Smooth muscle cell (in vitro differentiated cells): Measurements from ENCODE around the gene CYB5B. TPM values are rescaled to one million over a fixed set of nuclear protein-coding genes. Genes with fewer than 3 reads are reported as not detected.
A peak's percentile ranks its signal among the peaks of the same experiment; 100 is the strongest.

Source experiments
- DNase-seq: peaks from one replicate; lab custom pipeline; 2025; ENCODE audit not compliant: unreplicated experiment; lab: John Stamatoyannopoulos, UW
- H2AFZ ChIP-seq: fragments of 200-600 bp; sonication (generic); 2 replicates; pipeline ENCODE4 v1.6.0; 2016; ENCODE audit warnings: antibody characterized with exemption, low read depth, mild to moderate bottlenecking
- H3F3A ChIP-seq: fragments of 200-600 bp; sonication (generic); 2 replicates; pipeline ENCODE4 v1.6.0; 2017; ENCODE audit warnings: antibody characterized with exemption, low read depth
- H3K27ac ChIP-seq: fragments of 200-600 bp; sonication (generic); 2 replicates; pipeline ENCODE4 v1.5.1; 2016; ENCODE audit warnings: low read depth, mild to moderate bottlenecking
- H3K27me3 ChIP-seq: fragments of 200-600 bp; sonication (generic); 2 replicates; pipeline ENCODE4 v1.6.1; 2016; ENCODE audit warnings: low read depth, mild to moderate bottlenecking
- H3K36me3 ChIP-seq: fragments of 200-600 bp; sonication (generic); 2 replicates; pipeline ENCODE4 v1.5.1; 2016; ENCODE audit warnings: low read depth
- H3K4me1 ChIP-seq: fragments of 200-600 bp; sonication (generic); 2 replicates; pipeline ENCODE4 v1.5.1; 2016; ENCODE audit warnings: low read depth
- H3K4me2 ChIP-seq: fragments of 200-600 bp; sonication (generic); 2 replicates; pipeline ENCODE4 v1.6.0; 2016; ENCODE audit warnings: mild to moderate bottlenecking
- H3K4me3 ChIP-seq: fragments of 200-600 bp; sonication (generic); 2 replicates; pipeline ENCODE4 v1.5.1; 2016; ENCODE audit warnings: mild to moderate bottlenecking
- H3K79me2 ChIP-seq: fragments of 200-600 bp; sonication (generic); 2 replicates; pipeline ENCODE4 v1.6.0; 2016; ENCODE audit warnings: low read depth, mild to moderate bottlenecking
- H3K9ac ChIP-seq: fragments of 200-600 bp; sonication (generic); 2 replicates; pipeline ENCODE4 v1.6.0; 2016; ENCODE audit warnings: low read depth
- H3K9me3 ChIP-seq: fragments of 200-600 bp; sonication (generic); replicated peaks from 2 replicates; pipeline ENCODE4 v1.5.1; 2016; ENCODE audit warnings: low read depth
- H4K20me1 ChIP-seq: fragments of 200-600 bp; sonication (generic); 2 replicates; pipeline ENCODE4 v1.6.0; 2016; ENCODE audit warnings: low read depth
- CTCF ChIP-seq: fragments of 200-600 bp; sonication (generic); IDR thresholded peaks from 2 replicates; pipeline ENCODE4 v1.5.1; 2017; ENCODE audit warnings: borderline replicate concordance, mild to moderate bottlenecking, antibody characterized with exemption; ENCODE audit not compliant: insufficient read depth, poor library complexity, severe bottlenecking
- WGBS: methylation state at CpG from one replicate; pipeline ENCODE4 v1.1.7; 2016; ENCODE audit warnings: low lambda C conversion rate; 5-methylcytosine and 5-hydroxymethylcytosine counted together
- polyA plus RNA-seq: library from polyadenylated mRNA; unstranded; fragments of >200 nt; fragmentation: Nextera tagmentation; extraction: Ambion mirVana; gene quantifications from 2 replicates; pipeline ENCODE4 v1.2.1, GENCODE V29; 2016
- total RNA-seq: library from RNA; depleted of rRNA; stranded (reverse); fragments of >200 nt; gene quantifications from 2 replicates; pipeline ENCODE4 v1.2.3, GENCODE V29; 2014

The CYB5B gene
- total RNA-seq (47.4 and 64.0 TPM in 2 replicates), polyA plus RNA-seq (94.0 and 99.8 TPM in 2 replicates)

GRCh38 chr16:69424053-69424934, at the start of gene CYB5B:
Gene CYB5B (plus strand): TSS chr16:69424619. CDS start chr16:69424684, 65 bp downstream.
- Histone ChIP-seq H3K79me2 (peaks cover 45% of the 10 kb centered on the region), H2AFZ (peak within 1 kb of the TSS; percentile 74), H3K36me3 (peaks cover 4% of the 10 kb centered on the region), H3K27ac (peak within 1 kb of the TSS; percentile 48), H3K9ac (peak within 1 kb of the TSS; percentile 67), H3K4me2 (peak within 1 kb of the TSS; percentile 92), H3K27me3 (no peaks in the 10 kb centered on the region), H4K20me1 (no peaks in the 10 kb centered on the region), H3K4me1 (peaks cover 7% of the 10 kb centered on the region), H3K4me3 (peak within 1 kb of the TSS; percentile 71), H3F3A (no peaks in the 10 kb centered on the region), H3K9me3 (no peaks in the 10 kb centered on the region)
- WGBS: 7% methylated on average over 40 of the region's 40 CpGs
- DNase-seq: peak; percentile 26
- TF ChIP-seq CTCF: no peak

- no peak overlapping the region for H3K4me2 ChIP-seq
These were observed 47.9 kb upstream of the CYB5B start for GRCh38 chr16:69376393-69377059.

GRCh38 chr16:69378036-69378435, 46.4 kb upstream of the CYB5B start:
- Histone ChIP-seq H4K20me1 (peaks cover 8% of the 10 kb centered on the region), H3K27me3 (no peaks in the 10 kb centered on the region), H2AFZ (no peak overlapping the region), H3K27ac (no peak overlapping the region), H3F3A (no peaks in the 10 kb centered on the region), H3K4me1 (no peaks in the 10 kb centered on the region), H3K9ac (no peak overlapping the region), H3K4me2 (no peak overlapping the region), H3K9me3 (no peaks in the 10 kb centered on the region), H3K79me2 (peaks cover 30% of the 10 kb centered on the region), H3K36me3 (peaks cover 22% of the 10 kb centered on the region), H3K4me3 (no peak overlapping the region)
- DNase-seq: no peak
- TF ChIP-seq CTCF: no peak
- WGBS: 92% methylated on average over 1 of the region's 1 CpG

More at GRCh38 chr16:69376393-69377059, 47.9 kb upstream of the CYB5B start:
- H3K36me3 ChIP-seq: peaks cover 18% of the 10 kb centered on the region
- peaks cover 8% of the 10 kb centered on the region for H4K20me1 ChIP-seq
- no peak overlapping the region for H3K9ac ChIP-seq
- peaks cover 17% of the 10 kb centered on the region for H3K79me2 ChIP-seq
- no peak overlapping the region for H3K4me3 ChIP-seq
- H3K27me3 ChIP-seq: no peaks in the 10 kb centered on the region
- H3F3A ChIP-seq: no peaks in the 10 kb centered on the region
- no peak for TF ChIP-seq CTCF
- no peak for DNase-seq
- no peak overlapping the region for H3K27ac ChIP-seq
- 96% methylated on average over 10 of the region's 10 CpGs for WGBS
- H3K9me3 ChIP-seq: no peaks in the 10 kb centered on the region
- no peaks in the 10 kb centered on the region for H3K4me1 ChIP-seq
- H2AFZ ChIP-seq: no peak overlapping the region
